Measurements from ENCODE around the gene ADGRV1.

ADGRV1 gene

GRCh38 chr5:91146905-91147600 lies 588.5 kb downstream of the ADGRV1 start:
- DNase-seq: no peak

- no peak for DNase-seq
Measured at GRCh38 chr5:91150234-91150633, 591.6 kb downstream of the ADGRV1 start.

GRCh38 chr5:91150636-91151035 lies 592.0 kb downstream of the ADGRV1 start:
- no peak for DNase-seq

- DNase-seq: no peak
Measured at GRCh38 chr5:91151947-91152346, 593.4 kb downstream of the ADGRV1 start.

GRCh38 chr5:91154338-91154737 lies 595.7 kb downstream of the ADGRV1 start:
- no peak for DNase-seq

- DNase-seq: no peak
Measured at GRCh38 chr5:91155274-91155673, 596.7 kb downstream of the ADGRV1 start.

DNA sequence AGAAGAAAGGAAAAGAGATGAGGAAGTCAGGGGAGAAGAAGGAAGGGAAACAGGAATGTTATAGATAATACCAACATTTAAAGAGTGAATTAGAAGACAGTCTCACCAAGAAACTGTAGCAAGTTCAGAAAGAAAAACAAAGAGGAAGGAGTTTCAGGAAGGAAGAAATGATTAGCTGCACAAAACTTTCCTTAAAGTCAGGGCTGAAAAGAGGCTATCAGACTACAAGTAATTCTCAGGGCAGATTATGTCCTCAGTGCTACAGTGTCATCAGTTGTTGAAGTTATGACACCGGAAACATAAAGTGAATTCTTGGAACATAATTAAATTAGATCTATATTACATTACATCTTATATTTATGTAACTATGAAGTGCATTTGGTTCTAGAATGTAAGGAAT lies 597.6 kb downstream of the ADGRV1 start:
- DNase-seq: no peak

GRCh38 chr5:91158011-91158410 lies 599.4 kb downstream of the ADGRV1 start:
- DNase-seq: no peak

DNA sequence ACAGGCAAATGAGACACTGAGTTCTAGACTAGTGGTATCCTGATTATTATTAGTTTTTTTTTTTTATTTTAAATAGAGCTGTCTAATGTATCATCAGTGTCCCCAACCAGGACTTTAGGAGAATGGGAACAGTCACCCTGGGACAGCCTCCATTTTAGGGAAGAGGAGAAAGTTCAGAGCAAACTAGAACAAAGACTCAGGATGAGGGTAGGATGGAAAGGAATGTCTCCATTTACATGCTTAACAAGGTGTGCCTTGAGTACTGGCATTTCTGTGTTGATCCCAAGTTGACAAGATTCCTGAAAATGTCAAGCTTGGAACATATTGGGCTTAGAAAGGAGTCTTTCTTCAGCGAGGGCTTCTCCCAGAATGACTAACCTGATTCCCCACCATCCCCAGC lies 601.0 kb downstream of the ADGRV1 start:
- DNase-seq: no peak

DNA sequence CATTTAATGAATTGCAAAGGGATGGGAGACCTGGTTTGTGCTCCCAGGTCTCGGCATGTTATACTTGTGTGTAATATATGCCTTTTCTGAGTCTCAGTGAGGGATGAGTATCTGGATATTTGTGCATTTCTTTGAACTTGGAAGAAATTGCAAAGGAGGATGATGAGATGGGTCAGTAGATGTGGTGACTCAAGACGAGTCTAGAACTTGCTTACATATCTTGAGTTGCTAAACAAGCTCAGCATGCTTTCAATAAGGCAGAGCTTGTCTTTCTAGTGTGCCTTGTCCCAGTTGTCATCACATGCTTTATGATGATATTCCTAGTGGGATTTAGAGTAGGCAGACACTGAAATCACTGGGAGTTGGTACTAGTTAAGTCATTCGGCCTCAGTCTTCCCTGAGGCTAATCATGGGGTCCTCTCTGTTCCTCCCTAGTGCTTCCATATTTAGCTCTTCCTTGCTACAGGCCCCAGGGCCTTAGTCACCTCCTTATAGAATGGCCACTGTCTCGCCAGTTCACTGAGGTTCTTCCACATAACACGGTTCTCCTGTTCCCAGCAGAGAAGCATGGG lies 602.2 kb downstream of the ADGRV1 start:
- no peak for DNase-seq

- no peak for DNase-seq
Measured at GRCh38 chr5:91162534-91163381, 604.2 kb downstream of the ADGRV1 start.

DNA sequence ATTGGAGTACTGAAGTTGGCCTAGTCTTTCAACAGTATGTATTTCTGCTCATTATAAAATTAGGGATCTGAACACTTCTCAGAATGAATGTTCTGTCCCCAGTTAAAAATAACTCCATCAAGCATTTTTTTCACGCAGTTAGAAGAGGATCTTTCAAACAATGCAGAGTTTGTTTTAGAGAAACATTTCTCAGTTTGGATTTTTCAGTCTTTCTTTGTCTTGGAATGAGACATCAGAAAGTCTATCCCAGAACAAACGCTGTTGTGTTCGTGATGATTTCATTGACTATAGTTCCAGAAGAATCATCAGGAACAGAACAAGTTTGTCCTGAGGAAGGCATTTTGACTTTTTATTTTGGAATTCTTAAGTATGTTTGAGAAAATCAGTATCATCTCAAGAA lies 605.8 kb downstream of the ADGRV1 start:
- no peak for DNase-seq

- no peak for DNase-seq
Measured at GRCh38 chr5:91166059-91166807, 607.6 kb downstream of the ADGRV1 start.

DNA sequence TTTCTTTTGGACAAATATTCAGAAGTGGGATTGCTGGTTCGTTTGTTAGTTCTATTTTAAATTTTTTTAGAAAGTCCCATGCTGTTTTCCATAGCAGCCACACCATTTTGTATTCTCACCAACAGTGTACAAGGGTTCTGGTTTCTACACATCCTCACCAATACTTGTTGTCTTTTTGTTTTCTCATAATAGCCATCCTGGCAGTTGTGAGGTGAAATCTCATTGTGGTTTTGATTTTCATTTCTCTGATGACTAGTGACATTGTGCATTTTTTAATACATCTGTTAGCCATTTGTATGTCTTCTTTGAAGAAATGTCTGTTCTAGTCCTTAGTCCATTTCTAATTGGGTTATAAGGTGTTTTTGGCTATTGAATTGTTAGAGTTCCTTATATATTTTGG lies 610.3 kb downstream of the ADGRV1 start:
- DNase-seq: no peak

- DNase-seq: no peak
Measured at GRCh38 chr5:91170266-91170665, 611.7 kb downstream of the ADGRV1 start.

GRCh38 chr5:91171322-91171721 lies 612.7 kb downstream of the ADGRV1 start:
- no peak for DNase-seq

GRCh38 chr5:91174396-91174795 lies 615.8 kb downstream of the ADGRV1 start:
- DNase-seq: no peak

DNA sequence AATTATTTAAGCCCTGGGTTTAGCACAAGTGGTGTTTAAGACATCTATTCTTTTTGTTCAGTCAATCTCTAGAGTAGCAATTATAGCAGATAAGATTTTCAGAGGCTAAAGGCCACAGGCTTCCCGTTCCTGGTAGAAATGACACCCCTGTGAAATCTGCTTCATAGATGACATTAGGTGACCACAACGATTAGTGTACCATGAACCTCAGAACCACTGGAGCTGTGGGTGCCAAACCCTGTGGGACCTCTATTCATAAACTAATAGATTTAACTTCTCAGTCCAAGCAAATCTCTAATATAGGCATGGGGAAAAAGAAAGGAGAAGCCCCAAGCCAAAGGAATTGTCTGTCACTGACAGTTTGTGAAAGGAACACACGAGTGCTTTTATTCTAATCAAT lies 617.1 kb downstream of the ADGRV1 start:
- no peak for DNase-seq

- DNase-seq: peak in 1 of 2 experiments; percentile 76
Measured at GRCh38 chr5:91176288-91177016, 617.9 kb downstream of the ADGRV1 start.

DNA sequence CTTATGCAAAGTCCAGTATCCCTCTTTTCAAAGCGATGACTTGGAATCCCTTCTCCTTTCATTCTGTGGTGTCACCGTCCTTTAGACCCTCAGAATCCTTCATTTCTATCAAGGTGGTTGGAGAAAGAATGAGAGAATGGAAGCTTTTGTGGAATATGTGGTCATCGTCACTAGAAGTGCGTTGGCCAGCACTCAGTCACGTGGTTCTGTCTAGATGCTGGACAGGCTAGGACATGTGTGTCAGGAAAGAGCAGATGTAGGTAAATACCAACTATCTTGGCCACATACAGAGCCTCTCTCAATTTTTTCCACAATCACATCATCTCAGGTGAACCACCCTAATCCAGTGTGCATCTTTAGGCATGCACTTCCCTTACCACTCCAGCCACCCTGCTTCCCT lies 618.5 kb downstream of the ADGRV1 start:
- no peak for DNase-seq

- no peak for DNase-seq
Measured at GRCh38 chr5:91177639-91178038, 619.0 kb downstream of the ADGRV1 start.

- DNase-seq: no peak
Measured at GRCh38 chr5:91178461-91178860, 619.9 kb downstream of the ADGRV1 start.

GRCh38 chr5:91179018-91179417 lies 620.4 kb downstream of the ADGRV1 start:
- no peak for DNase-seq
